Ascending aorta (tissue), 2 donors: Measurements from ENCODE around the gene HPCA. TPM values are rescaled to one million over a fixed set of nuclear protein-coding genes. Genes with fewer than 3 reads are reported as not detected.
A peak's percentile ranks its signal among the peaks of the same experiment; 100 is the strongest.

Experiments
- DNase-seq, 2 donors: peaks; one replicate each; pipeline ENCODE4 v3.0.0-alpha.2; 2019; ENCODE audit warnings: low spot score in 2 of 2
- H3K27ac ChIP-seq, 2 donors: fragments of 200-600 bp; sonication (generic); one replicate each; pipeline ENCODE4 v1.5.1; 2016 to 2017; ENCODE audit warnings: mild to moderate bottlenecking in 1 of 2
- H3K27me3 ChIP-seq: fragments of 200-600 bp; sonication (generic); one replicate; pipeline ENCODE4 v1.5.1; 2017
- H3K36me3 ChIP-seq, 2 donors: fragments of 200-600 bp; sonication (generic); one replicate each; pipeline ENCODE4 v1.5.1; 2016
- H3K4me1 ChIP-seq, 2 donors: fragments of 200-600 bp; sonication (generic); one replicate each; pipeline ENCODE4 v1.5.1; 2016 to 2017; ENCODE audit warnings: mild to moderate bottlenecking in 1 of 2
- H3K4me3 ChIP-seq, 2 donors: fragments of 200-600 bp; sonication (generic); one replicate each; pipeline ENCODE4 v1.5.1; 2016 to 2017; ENCODE audit warnings: mild to moderate bottlenecking in 1 of 2
- H3K9me3 ChIP-seq, 2 donors: fragments of 200-600 bp; sonication (generic); one replicate each; pipeline ENCODE4 v1.5.1; 2016
- CTCF ChIP-seq, 3 experiments: fragments of 200-600 bp in 2 of 3; fragments of 450-650 bp in 1 of 3; sonication (generic) in 2 of 3; IDR thresholded peaks; one replicate each; pipeline ENCODE4 v1.5.1; 2016 to 2019; ENCODE audit warnings: antibody characterized with exemption in 3 of 3, mild to moderate bottlenecking in 1 of 3, moderate library complexity in 1 of 3
- intact Hi-C: fragments of 100-400 bp; cut with DNase I; formaldehyde crosslinking; loops from one replicate; pipeline ENCODE4 v1.15.1; 2023
- total RNA-seq: library from RNA; depleted of rRNA; stranded (reverse); fragments of >200 nt; gene quantifications from one replicate; pipeline ENCODE4 v1.1.0, GENCODE V29; 2016

Gene HPCA
- total RNA-seq, result not detected

GRCh38 chr1:32886004-32886827 is at the start of gene HPCA:
HPCA (plus strand) TSS chr1:32886491; CDS start chr1:32888899, 2,408 bp downstream.
- H3K4me3 ChIP-seq, result peak within 1 kb of the TSS in 1 of 2 donors; percentile 36

DNA sequence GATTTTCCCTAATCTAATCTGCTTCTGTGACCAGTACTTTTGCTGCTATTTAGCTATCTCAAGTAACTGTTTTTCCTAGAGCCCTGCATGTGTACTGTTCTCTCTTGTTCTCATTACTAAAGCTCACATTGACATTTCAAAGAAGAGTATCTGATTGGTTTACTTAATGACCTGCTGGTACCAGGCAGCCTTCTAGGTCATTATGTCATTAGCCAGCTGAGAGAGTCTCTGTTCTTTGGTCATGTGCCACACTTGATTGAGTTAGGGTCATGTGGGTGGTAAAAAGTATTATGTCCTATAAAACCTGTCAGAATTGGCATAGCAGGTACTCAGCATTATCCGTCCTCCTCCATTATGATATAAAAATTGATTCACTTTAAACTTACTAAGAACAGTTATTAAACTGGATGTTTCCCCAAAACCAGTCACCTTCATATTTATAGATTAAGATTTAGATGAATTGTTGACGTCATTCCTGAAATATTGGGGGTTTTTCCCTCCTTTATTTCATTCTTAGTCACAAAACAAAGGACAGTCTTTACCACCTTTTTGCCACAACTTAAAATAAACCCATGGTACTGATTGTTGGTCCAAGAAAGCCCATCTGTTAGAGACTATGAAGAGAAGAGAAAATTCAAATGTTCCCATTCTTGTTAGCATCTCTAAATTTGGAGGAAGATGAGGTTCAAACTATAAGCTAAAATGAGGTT is 37.8 kb upstream of the HPCA start:
- Histone ChIP-seq H3K36me3 (peaks cover 37 to 56% of the 10 kb centered on the region in 2 donors), H3K4me3 (no peak overlapping the region), H3K27ac (no peak overlapping the region), H3K27me3 (no peaks in the 10 kb centered on the region), H3K4me1 (no peaks in the 10 kb centered on the region), H3K9me3 (no peaks in the 10 kb centered on the region)
- intact Hi-C loops, result no loop called here
- no peak for DNase-seq
- TF ChIP-seq CTCF (IDR thresholded peaks at IDR 0.05), result no peak

More at GRCh38 chr1:32886004-32886827, at the start of gene HPCA:
- no peaks in the 10 kb centered on the region for H3K36me3 ChIP-seq
- H3K27me3 ChIP-seq, result no peaks in the 10 kb centered on the region
- DNase-seq, result no peak
- intact Hi-C loops, result no loop called here
- H3K9me3 ChIP-seq, result no peaks in the 10 kb centered on the region
- peak in 2 of 3 experiments; percentile 48 to 52 for TF ChIP-seq CTCF (IDR thresholded peaks at IDR 0.05)
- peaks cover 10 to 12% of the 10 kb centered on the region in 2 donors for H3K4me1 ChIP-seq
- no peak within 1 kb of the TSS for H3K27ac ChIP-seq

GRCh38 chr1:32855861-32856617 is 30.3 kb upstream of the HPCA start:
- no peak for TF ChIP-seq CTCF (IDR thresholded peaks at IDR 0.05)
- peaks cover 46 to 48% of the 10 kb centered on the region in 2 donors for H3K36me3 ChIP-seq
- intact Hi-C loops, result no loop called here
- DNase-seq, result no peak
- no peak overlapping the region for H3K4me3 ChIP-seq
- H3K4me1 ChIP-seq, result peaks cover 5 to 9% of the 10 kb centered on the region in 2 donors
- H3K9me3 ChIP-seq, result no peaks in the 10 kb centered on the region
- no peak overlapping the region for H3K27ac ChIP-seq
- no peaks in the 10 kb centered on the region for H3K27me3 ChIP-seq

GRCh38 chr1:32858136-32858535 is 28.2 kb upstream of the HPCA start:
- no peak overlapping the region for H3K27ac ChIP-seq
- peaks cover 37 to 41% of the 10 kb centered on the region in 2 donors for H3K36me3 ChIP-seq
- H3K27me3 ChIP-seq, result no peaks in the 10 kb centered on the region
- H3K4me1 ChIP-seq, result peaks cover 12 to 22% of the 10 kb centered on the region in 2 donors
- no peak overlapping the region for H3K4me3 ChIP-seq
- no peak for DNase-seq
- no peak for TF ChIP-seq CTCF (IDR thresholded peaks at IDR 0.05)
- intact Hi-C loops, result no loop called here
- H3K9me3 ChIP-seq, result no peaks in the 10 kb centered on the region

DNA sequence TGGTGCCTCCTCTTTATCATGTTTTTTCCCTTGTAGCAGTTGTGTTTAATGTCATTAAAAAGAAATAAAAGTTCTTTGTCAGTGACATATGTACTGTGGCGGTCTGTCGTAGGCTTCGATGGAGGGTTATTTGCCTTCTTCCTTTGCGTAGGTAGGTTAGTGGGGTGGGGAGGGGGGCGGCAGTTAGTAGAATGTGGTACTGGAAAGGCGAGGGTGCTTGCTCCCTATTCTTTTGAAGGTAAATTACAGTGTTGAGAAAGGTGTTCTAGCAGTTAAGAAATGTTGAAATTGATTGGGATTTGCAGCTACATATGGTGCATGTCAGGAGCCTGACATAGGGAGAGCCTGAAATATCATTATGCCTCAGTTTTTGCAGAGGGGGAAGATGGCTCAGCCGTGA is 27.5 kb upstream of the HPCA start:
- TF ChIP-seq CTCF (IDR thresholded peaks at IDR 0.05), result no peak

More for the DNA sequence above, 27.5 kb upstream of the HPCA start:
- Histone ChIP-seq H3K4me1 (peaks cover 12 to 28% of the 10 kb centered on the region in 2 donors), H3K4me3 (no peak overlapping the region), H3K36me3 (peaks cover 31 to 41% of the 10 kb centered on the region in 2 donors), H3K9me3 (no peaks in the 10 kb centered on the region), H3K27ac (no peak overlapping the region), H3K27me3 (no peaks in the 10 kb centered on the region)
- DNase-seq, result peak in 1 of 2 donors; percentile 42
- intact Hi-C loops, result no loop called here
